ENCODE data around the gene DLG5.

Gene DLG5

GRCh38 chr10:77817541-77817940 lies 109.0 kb downstream of the DLG5 start:
- no peak for DNase-seq

DNA sequence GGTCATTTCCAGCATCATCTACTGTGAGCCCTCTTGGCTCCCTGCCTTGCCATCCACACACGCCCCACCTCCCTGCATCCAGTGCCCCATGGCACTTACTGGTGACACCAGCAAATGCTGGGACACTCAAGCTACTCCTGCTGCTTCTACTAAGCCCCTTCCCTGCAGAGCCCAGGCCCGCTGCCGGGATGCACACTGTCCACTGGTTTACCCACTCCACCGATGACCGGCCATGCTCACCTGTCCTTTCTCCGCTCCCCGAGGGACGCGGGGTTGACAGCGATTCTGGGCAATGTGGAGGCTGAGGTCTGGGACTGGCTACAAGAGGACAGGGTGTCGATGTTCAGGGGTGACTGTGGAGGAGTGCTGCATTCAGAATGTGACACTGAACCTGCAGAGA lies 110.2 kb downstream of the DLG5 start:
- no peak for DNase-seq

DNA sequence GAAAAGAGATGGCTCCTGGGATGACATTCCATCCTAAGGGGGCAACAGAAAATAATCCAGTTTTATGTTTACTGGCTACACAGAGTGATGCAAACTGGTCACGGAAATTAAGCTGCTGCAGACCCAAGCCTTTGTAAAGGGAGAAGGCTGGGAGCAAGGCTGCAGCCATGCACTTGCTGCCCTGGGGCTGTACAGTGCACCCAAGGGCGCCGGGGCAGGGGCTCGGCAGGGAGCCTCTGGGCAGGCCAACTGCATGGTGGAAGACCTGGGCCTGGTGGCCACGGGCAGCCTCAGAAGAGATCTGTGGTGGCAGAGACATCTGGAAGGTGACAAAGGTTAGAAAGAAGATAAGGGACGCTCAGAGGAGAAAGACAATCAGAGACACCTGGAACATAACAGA lies 113.8 kb downstream of the DLG5 start:
- no peak for DNase-seq

DNA sequence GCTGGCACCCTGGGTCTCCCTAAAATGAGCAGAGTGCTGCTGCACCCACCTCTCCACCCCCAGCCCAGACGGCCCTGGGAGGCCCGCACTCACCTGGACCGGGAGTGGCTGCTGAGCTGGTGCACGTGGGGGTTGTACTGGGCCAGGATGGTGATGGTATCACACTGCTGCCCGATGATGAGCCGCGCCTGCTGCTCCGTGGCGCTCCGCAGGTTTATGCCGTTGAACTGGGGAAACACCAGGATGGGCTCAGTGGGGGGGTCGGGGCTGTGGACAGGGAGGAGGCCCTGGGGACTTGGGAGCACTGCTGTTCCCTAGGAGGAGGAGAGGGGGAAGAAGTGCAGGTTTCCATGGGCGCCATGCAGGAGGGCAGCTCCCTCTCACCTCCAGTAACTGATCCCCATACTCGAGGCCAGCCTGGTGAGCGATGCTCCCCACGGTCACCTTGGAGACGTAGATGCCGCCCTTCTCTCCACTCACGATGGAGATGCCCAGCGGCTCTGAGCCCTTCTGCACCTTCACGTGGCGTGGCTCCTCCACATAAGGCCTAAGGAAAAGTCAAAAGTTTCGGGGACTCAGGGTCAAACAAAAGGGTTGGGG lies 114.6 kb downstream of the DLG5 start:
- DNase-seq: no peak

DNA sequence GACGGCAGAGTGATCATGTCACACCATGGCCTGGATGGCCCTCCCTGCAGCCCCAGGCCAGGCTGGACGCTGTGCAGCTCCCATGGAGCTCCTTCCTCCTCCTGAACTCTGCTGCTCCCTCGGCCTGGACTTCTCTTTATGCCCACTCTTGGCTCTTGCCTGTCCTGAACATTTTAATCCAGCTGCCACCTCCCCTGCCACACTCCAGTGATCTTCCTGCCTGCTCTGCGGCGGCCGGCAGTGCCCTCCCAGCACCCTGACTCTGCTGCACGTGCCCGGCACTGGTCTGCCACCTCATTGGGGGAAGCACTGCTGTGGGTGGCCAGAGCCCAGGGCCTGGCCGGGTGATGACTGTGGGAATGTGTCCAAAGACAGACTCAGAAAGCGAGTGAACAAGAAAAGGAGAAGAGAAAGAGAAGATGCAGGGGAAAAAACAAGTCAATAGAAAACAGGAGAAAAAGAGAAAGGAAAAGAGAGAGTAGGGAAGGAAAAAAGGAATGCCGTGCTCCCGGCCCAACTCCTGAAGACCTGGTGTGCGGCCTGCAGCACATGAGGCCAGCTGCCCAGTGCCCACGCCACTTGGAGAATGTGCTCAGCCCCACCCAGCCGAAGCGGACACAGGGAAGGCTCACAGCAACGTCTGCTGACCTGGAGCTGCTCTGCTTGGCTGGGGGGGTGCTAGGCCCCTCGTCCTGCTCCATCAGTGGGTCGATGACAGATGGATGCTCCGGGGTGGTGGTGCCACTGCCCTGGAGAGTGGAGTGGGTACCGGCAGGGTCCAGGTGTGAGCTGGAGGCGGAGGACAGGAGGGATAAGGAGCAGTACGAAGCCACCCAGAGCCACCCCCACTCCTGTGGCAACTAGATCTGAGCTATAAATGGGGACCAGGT lies 115.9 kb downstream of the DLG5 start:
- no peak for DNase-seq

GRCh38 chr10:77809336-77809735 lies 117.2 kb downstream of the DLG5 start:
- DNase-seq: no peak

DNA sequence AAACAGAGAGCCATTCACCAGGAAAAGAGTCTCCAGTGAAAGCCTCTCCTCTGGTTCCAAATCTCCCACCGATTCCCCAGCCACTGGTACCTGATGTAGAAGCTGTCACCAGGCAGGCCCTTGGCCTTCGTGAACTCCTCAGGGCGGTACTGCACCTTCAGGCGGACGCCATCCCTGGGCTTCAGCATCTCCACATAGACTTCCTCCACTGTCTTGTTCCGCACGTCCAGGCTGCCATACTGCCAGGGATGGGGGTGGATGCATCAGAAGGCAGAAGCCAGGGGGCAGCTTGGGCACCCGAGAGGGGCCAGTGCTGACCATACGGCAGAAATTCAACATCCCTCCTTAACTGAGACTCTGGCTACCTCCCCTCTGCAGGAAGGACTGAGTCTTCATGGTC lies 118.8 kb downstream of the DLG5 start:
- no peak for DNase-seq

DNA sequence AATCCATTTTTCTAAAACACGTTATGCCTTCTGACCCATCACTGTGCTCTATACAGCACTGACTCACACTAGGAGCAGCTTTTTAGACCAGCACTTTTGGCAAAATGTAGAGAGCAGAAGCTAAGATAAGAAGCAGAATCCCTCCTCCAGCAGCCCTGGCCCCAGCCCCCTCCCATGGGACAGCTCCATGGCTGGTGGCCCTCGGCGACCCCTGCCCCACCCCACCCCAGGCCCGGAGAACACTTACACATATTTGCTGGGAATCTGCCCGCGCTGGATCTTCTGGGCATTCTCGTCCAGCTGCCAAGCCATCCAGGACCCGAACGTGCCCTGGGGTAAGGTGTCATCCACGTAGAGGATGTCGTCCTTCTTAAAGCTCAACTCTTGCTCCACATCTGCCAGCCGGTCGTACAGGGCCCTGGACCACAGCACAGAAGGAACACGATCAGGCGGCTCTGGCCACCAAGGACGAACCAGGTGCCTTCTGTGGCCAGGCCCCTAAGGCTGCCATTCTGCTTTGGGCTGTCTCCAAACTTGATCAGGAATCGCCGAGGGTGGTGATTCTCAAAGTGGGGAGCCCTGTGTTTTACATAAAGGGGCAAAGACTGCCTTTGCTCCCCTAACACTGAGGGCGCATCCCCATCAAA lies 119.9 kb downstream of the DLG5 start:
- no peak for DNase-seq

- DNase-seq: no peak
These were observed 120.9 kb downstream of the DLG5 start for GRCh38 chr10:77805676-77806075.

GRCh38 chr10:77804371-77804770 lies 122.2 kb downstream of the DLG5 start:
- DNase-seq: no peak

- peak; percentile 53 to 62 for DNase-seq
These were observed 124.9 kb downstream of the DLG5 start for GRCh38 chr10:77801474-77802161.

- no peak for DNase-seq
These were observed 125.8 kb downstream of the DLG5 start for GRCh38 chr10:77800738-77801266.

DNA sequence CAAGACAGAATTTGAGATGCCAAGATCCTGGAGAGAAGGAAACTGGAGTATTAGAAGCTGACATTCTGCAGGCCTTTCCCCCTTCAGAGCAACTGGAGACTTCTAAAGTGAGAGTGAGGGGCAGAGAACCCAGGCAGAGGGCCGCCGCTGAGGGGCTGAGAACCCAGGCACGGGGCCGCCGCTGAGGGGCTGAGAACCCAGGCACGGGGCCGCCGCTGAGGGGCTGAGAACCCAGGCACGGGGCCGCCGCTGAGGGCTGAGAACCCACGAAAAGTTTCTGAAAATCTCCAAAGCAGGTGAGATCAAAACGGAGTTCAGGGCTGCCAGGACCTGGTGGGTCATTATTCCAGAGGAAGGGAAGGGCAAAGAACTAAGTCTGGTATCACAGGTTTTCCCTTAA lies 126.2 kb downstream of the DLG5 start:
- DNase-seq: no peak

DNA sequence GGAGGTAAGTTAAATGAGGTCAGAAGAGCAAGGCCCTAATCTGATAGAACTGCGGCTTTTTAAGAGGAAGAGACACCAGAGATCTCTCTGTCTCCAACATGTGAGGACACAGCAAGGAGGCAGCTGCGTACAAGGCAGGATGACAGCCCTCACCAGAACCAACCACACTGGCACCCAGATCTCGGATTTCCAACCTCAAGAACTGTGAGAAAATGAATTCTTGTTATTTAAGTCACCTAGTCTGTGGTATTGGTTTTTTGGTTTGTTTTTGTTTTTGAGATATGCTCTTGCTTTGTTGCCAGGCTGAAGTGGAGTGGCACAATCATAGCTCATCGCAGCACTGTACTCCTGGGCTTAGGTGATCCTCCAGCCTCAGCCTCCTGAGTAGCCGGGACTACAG lies 127.2 kb downstream of the DLG5 start:
- no peak for DNase-seq

DNA sequence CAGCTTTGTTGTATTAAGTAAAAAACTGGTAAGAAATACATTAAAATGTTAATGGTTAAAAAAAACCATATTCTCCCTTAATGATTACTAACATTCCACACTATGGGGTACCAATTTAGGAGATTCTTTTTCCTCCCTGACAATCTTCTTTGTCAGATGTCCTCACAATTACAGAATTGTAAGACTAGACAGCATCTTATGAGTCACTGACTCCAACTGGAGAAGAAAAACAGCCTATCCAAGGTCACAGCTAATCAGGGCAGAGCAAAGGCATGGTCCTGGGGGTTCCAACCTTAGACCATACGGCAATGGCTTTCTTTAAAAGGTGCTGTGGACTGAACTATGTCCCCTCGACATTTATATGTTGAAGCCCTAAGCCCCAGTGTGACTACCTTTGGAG lies 127.6 kb downstream of the DLG5 start:
- no peak for DNase-seq

DNA sequence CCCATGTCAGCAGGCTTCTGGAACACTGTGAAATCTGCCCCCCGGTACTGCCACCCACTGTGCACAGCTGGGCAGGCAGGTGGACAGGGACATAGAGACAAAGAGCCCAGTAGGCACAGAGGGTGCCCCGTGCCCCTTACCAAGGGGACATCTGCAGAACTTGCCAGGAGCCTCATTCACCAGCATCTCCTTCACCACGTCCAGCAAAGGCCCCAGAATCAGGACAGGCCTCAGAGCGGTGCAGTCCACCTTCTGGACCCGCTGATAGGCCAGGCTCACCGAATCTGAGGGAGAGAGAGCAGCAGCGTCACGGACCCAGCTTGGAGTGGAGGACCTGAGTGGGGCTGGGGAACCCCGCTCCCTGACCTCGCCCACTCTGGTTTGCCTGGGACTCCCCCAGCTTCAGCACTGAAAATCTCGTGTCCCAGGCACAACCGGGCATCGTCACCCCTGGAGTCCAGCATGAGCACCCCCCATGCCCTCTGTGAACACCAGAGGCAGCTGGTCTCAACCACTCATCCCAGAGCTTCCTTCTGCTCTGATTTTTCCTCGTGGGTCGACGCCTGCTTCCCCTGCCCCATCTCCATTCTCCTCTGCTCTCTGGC lies 130.1 kb downstream of the DLG5 start:
- no peak for DNase-seq

GRCh38 chr10:77795426-77796055 lies 131.0 kb downstream of the DLG5 start:
- no peak for DNase-seq

DNA sequence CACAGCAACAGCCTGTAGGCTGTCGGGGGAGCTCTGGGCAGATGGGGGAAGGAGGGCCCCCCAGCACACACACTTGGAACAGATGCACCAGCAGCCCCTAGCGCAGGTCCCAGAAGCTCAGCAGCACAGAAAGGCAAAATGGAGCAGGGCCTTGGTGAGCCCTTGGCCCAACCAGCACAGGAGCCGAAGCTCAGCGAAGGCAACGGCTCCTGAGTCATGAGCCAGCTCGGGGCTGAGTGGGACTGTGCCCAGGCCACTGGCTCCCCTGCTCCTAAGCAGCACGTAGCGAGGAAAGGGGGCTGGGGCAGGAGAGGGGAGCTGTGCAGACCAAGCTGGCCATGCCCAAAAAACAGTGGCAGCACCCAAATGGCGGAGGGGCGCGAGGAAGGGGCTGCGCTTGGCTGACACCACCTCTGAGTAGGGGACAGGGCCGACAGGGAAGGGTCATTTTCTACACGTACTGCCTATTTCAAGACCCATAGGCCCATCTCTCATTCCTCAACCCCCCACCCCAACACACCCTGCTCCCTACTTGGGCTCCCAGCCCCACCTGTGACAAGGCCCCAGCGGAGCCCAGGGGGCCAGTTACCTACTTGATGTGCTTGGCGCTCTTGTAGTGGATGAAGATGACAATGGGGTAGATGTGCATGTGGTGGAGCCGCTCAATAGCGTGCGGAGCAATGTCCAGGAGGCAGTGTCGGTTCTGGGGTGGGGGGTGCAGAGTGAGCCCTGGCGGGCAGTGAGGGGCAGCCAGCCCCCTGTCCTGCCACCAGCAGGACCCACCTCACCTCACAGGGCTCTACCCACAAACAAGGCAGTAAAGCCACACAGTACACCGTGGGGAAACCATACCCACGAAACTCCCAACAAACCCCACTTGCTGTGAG lies 132.1 kb downstream of the DLG5 start:
- no peak for DNase-seq

- no peak for DNase-seq
These were observed 132.7 kb downstream of the DLG5 start for GRCh38 chr10:77793831-77794230.

GRCh38 chr10:77792155-77792554 lies 134.4 kb downstream of the DLG5 start:
- DNase-seq: no peak

GRCh38 chr10:77791506-77791905 lies 135.0 kb downstream of the DLG5 start:
- no peak for DNase-seq

All from activated CD4-positive, alpha-beta T cell treated with anti-CD3 and anti-CD28 coated beads, Interleukin-2, amount 50 U/mL, for 48 hours (primary cell).